ENCODE data around the gene ZNF521.

ZNF521 gene

GRCh38 chr18:25164848-25165811 lies 186.8 kb downstream of the ZNF521 start:
- DNase-seq = no peak

GRCh38 chr18:25164211-25164847 lies 187.6 kb downstream of the ZNF521 start:
- DNase-seq = no peak

GRCh38 chr18:25153426-25153825 lies 198.5 kb downstream of the ZNF521 start:
- DNase-seq = no peak

GRCh38 chr18:25147877-25148488 lies 204.0 kb downstream of the ZNF521 start:
- no peak for DNase-seq

- no peak for DNase-seq
Measured at GRCh38 chr18:25146512-25146910, 205.5 kb downstream of the ZNF521 start.

- no peak for DNase-seq
Measured at GRCh38 chr18:25145731-25146511, 206.0 kb downstream of the ZNF521 start.

GRCh38 chr18:25144820-25145219 lies 207.1 kb downstream of the ZNF521 start:
- no peak for DNase-seq

- no peak for DNase-seq
Measured at GRCh38 chr18:25141886-25142285, 210.1 kb downstream of the ZNF521 start.

- no peak for DNase-seq
Measured at GRCh38 chr18:25141399-25141798, 210.6 kb downstream of the ZNF521 start.

- DNase-seq = no peak
Measured at GRCh38 chr18:25140962-25141308, 211.0 kb downstream of the ZNF521 start.

- DNase-seq = no peak
Measured at GRCh38 chr18:25140124-25140961, 211.6 kb downstream of the ZNF521 start.

GRCh38 chr18:25137197-25137472 lies 214.8 kb downstream of the ZNF521 start:
- DNase-seq = no peak

GRCh38 chr18:25136416-25137196 lies 215.4 kb downstream of the ZNF521 start:
- DNase-seq = no peak

- no peak for DNase-seq
Measured at GRCh38 chr18:25134861-25135260, 217.1 kb downstream of the ZNF521 start.

- DNase-seq = no peak
Measured at GRCh38 chr18:25133879-25134278, 218.1 kb downstream of the ZNF521 start.

GRCh38 chr18:25132786-25133496 lies 219.0 kb downstream of the ZNF521 start:
- DNase-seq = no peak

- no peak for DNase-seq
Measured at GRCh38 chr18:25126751-25127150, 225.2 kb downstream of the ZNF521 start.

GRCh38 chr18:25125680-25126079 lies 226.3 kb downstream of the ZNF521 start:
- no peak for DNase-seq

- DNase-seq = no peak
Measured at GRCh38 chr18:25123438-25124232, 228.3 kb downstream of the ZNF521 start.

GRCh38 chr18:25121442-25121841 lies 230.5 kb downstream of the ZNF521 start:
- DNase-seq = no peak
